CD1c-positive myeloid dendritic cell (primary cell): ENCODE data around the gene RHBDL2.
"Not testable (repeated sequence)": the region's sequence is repeated elsewhere in the genome, so short reads cannot be mapped to it uniquely, and the experiment has no call there.

Experiments used
- DNase-seq: peaks from one replicate; pipeline ENCODE4 v3.0.0-alpha.2; 2016; ENCODE audit errors: extremely low spot score

RHBDL2 gene

DNA sequence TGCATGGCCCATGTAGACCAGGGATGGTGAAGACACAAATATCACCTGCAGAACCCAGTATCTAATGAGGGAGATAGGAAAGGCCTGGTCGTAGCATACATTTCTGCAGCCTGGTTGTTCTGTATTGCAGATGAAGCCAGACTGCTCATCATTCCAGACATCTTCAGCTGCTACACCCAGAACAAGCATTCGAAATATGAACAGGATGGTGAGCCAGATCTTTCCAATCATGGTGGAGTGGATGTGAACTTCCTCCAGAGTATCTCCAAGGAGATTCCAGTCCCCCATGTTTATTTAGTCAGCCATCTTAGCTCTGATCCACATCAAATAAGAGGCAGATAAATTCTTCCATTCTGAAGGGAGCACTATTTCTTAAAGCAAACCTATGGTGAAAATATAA is 65.8 kb downstream of the RHBDL2 start:
- DNase-seq: no peak

DNA sequence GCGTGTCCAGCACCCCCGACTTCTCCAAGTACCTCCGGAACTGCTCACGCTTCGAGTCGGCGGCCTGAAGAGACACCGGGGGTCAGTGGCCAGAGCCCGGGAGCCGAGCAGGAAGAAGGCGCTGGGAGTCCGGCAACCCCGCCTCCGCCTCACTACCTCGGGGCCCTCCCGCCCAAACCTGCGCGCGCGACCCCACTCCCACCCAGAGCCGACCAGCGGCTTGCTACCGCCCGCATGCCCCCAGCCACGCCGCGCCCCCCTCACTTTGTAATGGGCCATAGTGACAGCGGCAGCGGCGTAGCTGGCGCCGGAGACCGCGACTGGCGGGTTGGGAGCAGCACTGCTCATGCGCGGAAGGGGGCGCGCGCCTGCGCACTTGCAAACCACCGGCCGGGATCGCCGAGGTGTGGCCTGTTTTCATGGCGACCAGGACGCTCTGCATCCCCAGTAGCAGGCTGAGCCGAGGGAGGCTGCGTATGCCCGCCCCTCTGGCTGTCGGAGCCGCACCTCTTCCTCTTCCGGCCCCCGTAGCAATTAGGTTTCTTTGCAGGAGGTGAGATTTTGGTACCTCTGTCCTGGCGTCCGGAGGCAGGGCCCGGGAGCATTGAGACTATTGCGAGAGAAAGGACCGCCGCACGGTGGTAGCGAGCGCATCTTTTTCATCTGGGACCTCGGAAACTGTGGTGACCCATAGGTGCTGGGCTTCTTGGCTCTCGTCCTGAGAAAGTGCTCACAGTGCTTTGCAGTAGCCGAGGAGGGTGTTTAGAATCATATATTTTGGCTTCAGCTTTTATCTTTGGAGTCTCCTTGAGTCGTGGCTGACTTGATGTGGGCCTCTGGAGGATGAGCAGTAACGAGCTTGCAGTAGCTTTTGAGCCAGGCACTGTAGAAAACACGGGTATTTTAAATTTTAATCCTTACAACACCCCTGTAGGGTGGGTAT is 68.3 kb downstream of the RHBDL2 start, which contains the start of gene MYCBP:
TSS of gene MYCBP (minus strand) at position 322 of the 943 bp plus-strand sequence. CDS start at position 279, 43 bp downstream.
- DNase-seq: peak; percentile 96

DNA sequence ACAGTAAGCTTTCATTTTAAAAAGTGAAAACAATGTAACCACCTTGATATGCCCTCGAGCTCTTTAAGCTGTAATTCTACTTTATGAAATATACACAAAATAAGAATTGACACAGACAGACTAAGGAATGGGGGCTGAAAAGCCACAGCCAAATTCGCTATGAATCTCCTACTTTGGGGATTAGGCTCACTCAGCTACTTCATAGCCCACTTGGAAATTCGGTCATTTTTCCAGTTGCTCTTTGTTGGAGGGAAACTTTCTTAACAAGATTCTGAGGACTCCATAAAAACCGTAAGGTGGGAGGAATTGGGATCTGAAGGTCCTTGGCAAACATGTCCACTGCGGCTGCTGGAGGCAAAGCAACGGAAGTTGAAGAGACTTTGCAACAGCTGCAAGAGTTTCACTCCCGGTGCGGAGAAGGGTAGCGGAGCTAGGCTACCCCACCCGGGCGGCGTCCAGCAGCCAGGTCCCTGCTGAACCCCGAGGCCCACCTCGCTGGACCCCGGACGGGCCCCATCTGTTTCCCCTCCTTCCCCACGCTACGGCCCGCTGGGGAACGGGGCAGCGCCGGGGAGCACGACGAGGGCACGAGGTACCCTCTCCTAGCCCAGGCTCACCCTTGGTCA is 69.1 kb downstream of the RHBDL2 start:
- peak; percentile 29 for DNase-seq

DNA sequence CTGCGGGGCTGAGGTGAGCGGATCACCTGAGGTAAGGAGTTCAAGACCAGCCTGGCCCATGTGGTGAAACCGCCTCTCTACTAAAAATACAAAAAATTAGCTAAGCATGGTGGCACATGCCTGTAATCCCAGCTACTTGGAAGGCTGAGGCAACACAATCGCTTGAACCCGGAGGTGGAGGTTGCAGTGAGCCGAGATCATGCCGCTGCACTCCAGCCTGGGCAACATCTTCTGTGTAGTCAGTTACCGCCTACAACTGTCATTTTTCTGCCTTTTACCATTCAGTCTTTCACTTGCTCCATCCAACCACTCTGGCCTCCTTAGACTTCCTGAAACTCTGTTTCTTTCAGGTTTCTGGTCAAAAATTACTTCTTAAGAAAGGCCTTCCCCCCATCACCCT is 70.6 kb downstream of the RHBDL2 start:
- DNase-seq: no peak

DNA sequence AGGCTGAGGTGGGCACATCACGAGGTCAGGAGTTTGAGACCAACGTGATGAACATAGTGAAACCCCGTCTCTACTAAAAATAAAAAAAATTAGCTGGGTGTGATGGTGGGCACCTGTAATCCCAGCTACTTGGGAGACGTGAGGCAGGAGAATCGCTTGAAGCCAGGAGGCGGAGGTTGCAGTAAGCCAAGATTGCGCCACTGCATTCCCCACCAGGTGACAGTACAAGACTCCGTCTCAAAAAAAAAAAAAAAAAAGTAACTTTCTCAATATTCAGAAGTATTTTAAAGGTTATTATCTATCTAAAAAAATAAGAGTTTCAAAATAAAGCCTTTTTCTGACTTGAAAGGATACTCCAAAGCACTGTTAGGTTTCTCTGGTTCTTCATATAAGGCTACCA is 74.4 kb downstream of the RHBDL2 start:
- DNase-seq: no peak

- DNase-seq: no peak
Observed at GRCh38 chr1:38865112-38865715, 76.4 kb downstream of the RHBDL2 start.

DNA sequence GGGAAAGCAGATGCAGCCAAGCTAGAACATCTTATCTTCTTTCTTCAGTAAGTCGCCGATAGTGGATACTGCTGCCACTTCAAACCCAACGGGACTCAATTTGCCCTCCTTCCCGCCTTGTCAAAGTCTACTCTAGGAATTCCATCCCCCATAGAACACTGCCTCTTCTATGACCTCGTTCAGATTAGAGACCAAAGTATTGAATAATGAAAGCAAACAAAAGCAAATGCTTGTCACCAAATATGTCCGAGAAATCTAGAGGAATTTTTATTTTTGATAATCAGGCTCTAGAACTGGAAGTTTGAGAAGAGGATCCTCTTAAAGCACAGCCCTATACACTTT is 81.2 kb downstream of the RHBDL2 start:
- no peak for DNase-seq

- DNase-seq: peak; percentile 99
Observed at GRCh38 chr1:38859561-38860453, 81.8 kb downstream of the RHBDL2 start, which contains the start of gene RRAGC. Gene RRAGC, minus strand, starts transcription at chr1:38859772. Its CDS starts 126 bp downstream, at chr1:38859646.

DNA sequence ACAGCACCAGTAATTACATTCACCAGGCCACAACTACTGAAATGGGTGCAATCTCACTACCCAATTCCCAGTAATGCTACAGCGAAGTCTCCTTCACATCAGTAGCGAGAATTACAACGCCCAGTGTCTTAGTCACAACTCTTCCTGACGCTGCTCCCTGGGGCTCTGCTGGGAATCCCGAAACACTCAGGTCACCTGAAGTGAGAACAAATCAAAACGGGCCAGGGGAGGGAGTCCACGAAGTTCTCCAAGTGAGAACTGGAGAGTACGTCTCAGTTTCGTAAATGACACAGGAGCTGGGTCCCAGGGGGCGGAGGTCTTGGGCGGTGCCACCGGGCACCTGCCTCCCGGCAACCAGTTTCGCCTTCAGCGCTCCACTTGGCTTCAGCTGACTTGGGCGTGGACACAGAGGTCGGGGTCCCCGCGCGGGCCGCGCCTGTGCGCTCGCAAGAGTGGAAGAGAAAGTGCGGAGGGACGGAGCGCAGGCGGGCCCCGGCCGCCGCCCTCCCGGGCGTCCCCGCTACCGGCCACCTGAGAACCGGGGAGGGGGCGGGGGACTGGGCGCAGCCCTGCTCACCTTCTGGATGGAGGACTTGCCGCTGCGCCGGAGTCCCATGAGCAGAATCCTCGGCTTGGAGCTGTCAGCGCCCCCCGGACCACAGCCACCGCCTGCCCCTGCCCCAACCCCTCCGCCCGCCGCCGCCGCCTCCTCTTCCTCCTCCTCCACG is 82.6 kb downstream of the RHBDL2 start:
- peak; percentile 66 for DNase-seq

DNA sequence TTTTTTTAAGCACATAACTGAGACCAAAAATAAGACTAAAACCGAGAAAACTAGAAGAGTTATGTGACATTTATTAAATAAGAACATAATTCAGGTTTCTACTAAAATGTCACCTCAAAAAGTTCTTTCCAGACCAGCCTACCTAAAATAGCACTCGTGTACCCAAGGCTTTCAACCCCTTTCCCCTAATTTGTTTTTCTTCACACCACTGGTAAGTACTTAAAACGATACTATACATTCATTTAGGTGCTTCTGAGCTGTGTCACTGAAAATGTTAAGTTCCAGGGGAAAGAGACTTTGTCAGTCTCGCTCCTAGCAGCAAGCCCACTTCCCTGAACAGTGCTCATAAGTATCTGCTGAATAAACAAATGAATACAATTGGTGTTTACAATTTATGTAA is 88.8 kb downstream of the RHBDL2 start:
- DNase-seq: no peak

DNA sequence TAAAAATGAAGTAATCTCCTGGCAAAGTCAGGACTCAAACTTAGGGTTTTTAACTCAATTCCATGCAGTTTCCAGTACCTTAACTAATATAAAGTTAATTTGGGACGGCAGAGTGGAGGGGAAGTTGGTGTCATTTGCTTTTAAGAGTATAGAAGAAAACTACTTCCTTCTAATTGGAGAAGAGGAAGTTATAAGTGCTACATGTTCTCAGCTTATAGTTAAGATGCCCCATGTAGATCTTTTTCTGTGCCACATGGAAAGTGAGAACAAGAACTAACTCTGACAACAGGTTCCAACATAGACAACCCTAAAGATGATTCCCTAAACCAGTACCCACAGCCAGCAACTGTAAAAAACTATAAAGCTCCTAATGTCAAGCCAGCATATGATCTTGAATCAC is 93.6 kb downstream of the RHBDL2 start:
- peak; percentile 63 for DNase-seq

GRCh38 chr1:38846210-38846609 is 95.4 kb downstream of the RHBDL2 start:
- no peak for DNase-seq

DNA sequence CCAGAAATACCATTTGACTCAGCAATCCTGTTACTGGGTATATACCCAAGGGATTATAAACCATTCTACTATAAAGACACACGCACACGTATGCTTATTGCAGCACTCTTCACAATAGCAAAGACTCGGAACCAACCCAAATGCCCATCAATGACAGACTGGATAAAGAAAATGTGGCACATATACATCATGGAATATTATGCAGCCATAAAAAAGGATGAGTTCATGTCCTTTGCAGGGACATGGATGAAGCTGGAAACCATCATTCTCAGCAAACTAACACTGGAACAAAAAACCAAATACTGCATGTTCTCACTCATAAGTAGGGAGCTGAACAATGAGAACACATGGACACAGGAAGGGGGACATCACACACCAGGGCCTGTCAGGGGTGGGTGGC is 96.5 kb downstream of the RHBDL2 start:
- not testable (repeated sequence) for DNase-seq

DNA sequence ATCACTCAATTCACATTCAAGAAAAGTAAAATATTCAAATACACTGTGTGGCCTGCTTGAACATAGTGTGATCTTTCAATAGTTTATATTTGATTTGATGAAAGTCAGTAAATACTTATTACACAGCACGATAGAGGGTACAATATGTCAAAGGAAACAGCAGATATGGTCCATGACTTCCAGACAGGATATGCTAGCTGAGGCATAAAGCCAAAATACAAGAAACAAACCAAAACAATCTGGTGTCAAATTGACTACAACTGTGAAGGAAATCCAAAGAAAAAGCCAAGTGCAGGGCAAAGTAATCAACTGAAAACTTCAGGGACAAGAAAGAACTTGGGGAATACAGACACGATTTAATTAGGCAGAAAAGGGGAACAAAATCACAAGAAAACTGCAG is 101.3 kb downstream of the RHBDL2 start:
- no peak for DNase-seq

DNA sequence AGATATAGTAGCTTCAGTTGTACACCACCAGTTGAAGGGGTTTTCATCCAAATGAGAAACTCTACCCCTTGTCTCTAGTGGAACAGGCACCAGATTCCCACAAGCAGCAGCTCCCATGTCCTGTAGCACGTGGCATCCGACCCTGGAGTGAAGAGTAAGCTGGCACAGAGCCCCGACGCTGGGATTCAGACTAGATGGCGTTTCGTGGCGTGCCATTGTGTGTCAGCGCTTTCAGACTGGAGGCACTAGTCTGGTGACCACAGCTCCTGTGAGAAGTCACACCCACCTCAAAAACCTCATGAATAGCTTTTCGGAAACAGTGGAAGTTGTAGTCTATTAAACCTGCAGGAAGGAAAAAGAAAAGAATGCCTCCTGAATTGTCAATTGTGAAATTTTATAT is 102.3 kb downstream of the RHBDL2 start:
- no peak for DNase-seq

- DNase-seq: not testable (repeated sequence)
Observed at GRCh38 chr1:38836316-38836715, 105.3 kb downstream of the RHBDL2 start.
